KMS-11 (cell line): ENCODE data around the gene AGRP.

Source experiments
- H2AFZ ChIP-seq: fragments of 200-600 bp; sonication (generic); 2 replicates; pipeline ENCODE4 v1.6.1; 2016; ENCODE audit warnings: antibody characterized with exemption, mixed run types, low read depth
- H3K27ac ChIP-seq: fragments of 200-600 bp; sonication (generic); 2 replicates; pipeline ENCODE4 v1.6.1; 2016; ENCODE audit warnings: mild to moderate bottlenecking, mixed run types
- H3K27me3 ChIP-seq: fragments of 200-600 bp; sonication (generic); 2 replicates; pipeline ENCODE4 v1.6.1; 2017; ENCODE audit warnings: mild to moderate bottlenecking, low read depth, mixed run types, moderate library complexity; ENCODE audit not compliant: insufficient read depth
- H3K36me3 ChIP-seq: fragments of 200-600 bp; sonication (generic); 2 replicates; pipeline ENCODE4 v1.6.1; 2017; ENCODE audit warnings: mild to moderate bottlenecking, mixed run types; ENCODE audit not compliant: insufficient read depth
- H3K4me1 ChIP-seq: fragments of 200-600 bp; sonication (generic); 2 replicates; pipeline ENCODE4 v1.6.1; 2016; ENCODE audit warnings: mild to moderate bottlenecking, low read depth, mixed run types; ENCODE audit not compliant: poor library complexity, severe bottlenecking
- H3K4me2 ChIP-seq: fragments of 200-600 bp; sonication (generic); 2 replicates; pipeline ENCODE4 v1.7.0; 2016; ENCODE audit warnings: mild to moderate bottlenecking, mixed run types
- H3K4me3 ChIP-seq: fragments of 200-600 bp; sonication (generic); IDR thresholded peaks from 2 replicates; pipeline ENCODE4 v1.6.1; 2017; ENCODE audit warnings: low read depth, low read length, mixed read lengths; ENCODE audit not compliant: insufficient read depth
- H3K79me2 ChIP-seq: fragments of 200-600 bp; sonication (generic); 2 replicates; pipeline ENCODE4 v1.6.1; 2016; ENCODE audit warnings: low read depth, mixed run types; ENCODE audit not compliant: insufficient read depth
- H3K9ac ChIP-seq: fragments of 200-600 bp; sonication (generic); 2 replicates; pipeline ENCODE4 v1.6.1; 2016; ENCODE audit warnings: mild to moderate bottlenecking, mixed run types
- H4K20me1 ChIP-seq: fragments of 200-600 bp; sonication (generic); 2 replicates; pipeline ENCODE4 v1.6.1; 2016; ENCODE audit warnings: mild to moderate bottlenecking, mixed run types; ENCODE audit not compliant: insufficient read depth
- TF ChIP-seq, protein P1 (sequence below): fragments of 200-600 bp; sonication (generic); conservative IDR thresholded peaks from 2 replicates; pipeline ENCODE4 v1.6.1; 2017; ENCODE audit warnings: low read depth, mild to moderate bottlenecking, antibody characterized with exemption, low read length, moderate library complexity, mixed read lengths

AGRP gene

DNA sequence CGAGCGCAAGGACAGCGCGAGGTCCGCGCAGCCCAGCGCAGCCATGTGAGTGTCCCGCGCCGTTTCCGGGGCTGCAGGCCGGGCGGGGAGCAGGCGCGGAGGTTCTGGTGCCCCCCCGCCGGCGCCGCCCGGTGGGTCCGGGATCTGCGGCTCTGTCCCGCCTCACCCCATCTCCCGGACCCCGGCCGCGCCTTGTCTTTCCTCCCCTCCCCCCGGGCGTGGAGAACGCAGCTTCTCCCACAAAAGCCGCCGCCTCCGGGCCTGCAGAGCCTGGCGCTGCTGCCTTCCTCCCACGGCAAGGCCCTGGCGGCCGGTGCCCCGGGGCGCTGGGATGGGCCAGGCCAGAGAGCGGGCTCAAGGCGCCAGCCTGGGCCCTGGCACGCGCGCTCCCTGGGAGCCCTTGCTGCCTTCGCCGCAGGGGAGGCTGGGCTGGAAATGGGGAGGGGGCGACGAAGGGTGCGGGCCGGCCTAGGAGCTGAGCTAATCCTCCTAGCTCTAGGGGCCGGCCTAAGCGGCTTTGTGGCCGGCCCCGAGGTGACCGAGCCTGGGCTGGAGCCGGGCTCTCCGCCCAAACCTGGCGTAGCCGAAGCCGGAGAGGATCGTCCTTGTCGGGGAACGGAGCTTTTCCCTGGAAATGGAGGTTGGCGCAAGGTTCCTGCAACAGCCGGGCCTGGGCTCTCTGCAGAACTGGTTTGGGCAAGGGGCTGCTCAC, 45.7 kb upstream of the AGRP start:
- TF ChIP-seq, protein P1, sequence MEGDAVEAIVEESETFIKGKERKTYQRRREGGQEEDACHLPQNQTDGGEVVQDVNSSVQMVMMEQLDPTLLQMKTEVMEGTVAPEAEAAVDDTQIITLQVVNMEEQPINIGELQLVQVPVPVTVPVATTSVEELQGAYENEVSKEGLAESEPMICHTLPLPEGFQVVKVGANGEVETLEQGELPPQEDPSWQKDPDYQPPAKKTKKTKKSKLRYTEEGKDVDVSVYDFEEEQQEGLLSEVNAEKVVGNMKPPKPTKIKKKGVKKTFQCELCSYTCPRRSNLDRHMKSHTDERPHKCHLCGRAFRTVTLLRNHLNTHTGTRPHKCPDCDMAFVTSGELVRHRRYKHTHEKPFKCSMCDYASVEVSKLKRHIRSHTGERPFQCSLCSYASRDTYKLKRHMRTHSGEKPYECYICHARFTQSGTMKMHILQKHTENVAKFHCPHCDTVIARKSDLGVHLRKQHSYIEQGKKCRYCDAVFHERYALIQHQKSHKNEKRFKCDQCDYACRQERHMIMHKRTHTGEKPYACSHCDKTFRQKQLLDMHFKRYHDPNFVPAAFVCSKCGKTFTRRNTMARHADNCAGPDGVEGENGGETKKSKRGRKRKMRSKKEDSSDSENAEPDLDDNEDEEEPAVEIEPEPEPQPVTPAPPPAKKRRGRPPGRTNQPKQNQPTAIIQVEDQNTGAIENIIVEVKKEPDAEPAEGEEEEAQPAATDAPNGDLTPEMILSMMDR: no peak
- no peaks in the 10 kb centered on the region for H3K79me2 ChIP-seq
- H3K4me3 ChIP-seq: no peak overlapping the region
- H3K27ac ChIP-seq: no peak overlapping the region
- H3K4me1 ChIP-seq: peaks cover 13% of the 10 kb centered on the region
- H3K4me2 ChIP-seq: peak overlapping the region; percentile 97
- H3K36me3 ChIP-seq: no peaks in the 10 kb centered on the region
- no peaks in the 10 kb centered on the region for H4K20me1 ChIP-seq
- no peaks in the 10 kb centered on the region for H3K27me3 ChIP-seq
- H3K9ac ChIP-seq: peak overlapping the region; percentile 52; the same call in 1 of the 2 replicates
- peak overlapping the region; percentile 85 for H2AFZ ChIP-seq

DNA sequence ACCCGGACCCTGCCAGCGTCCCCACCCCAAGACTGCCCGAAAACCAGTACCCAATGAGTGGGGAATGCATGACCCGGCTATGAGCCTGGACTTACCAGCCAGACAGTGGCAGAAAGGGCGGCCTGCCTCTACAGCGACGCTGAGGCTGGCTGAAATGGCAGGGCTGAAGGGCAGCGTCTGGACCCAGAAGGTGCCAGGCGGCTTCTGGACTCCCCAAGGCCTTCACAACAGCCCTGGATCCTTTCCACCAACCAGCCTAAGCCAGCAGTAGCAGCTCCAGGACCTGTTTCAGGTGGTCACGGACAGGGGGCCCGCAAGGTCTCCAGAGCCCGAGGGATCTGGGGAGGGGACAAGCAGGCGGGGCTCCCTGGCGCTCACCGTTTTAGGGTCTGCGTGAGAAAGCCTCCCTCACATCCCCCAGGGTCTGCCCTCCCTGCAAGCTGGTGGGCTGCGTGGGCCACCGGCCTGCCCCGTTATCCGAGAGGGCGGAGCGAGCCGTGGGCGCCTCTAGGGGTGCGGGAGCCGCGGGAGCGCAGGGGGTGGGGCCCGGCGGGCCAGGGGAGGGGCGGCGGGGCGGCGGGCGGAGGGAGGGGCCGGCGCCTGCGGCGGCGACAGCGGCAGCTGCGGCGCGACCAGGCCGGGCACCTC, 45.0 kb upstream of the AGRP start, which contains the start of gene RIPOR1:
RIPOR1 (plus strand) TSS at position 608 of the 648 bp plus-strand sequence. CDS start 9,618 bp downstream, outside the sequence.
- Histone ChIP-seq H3K9ac (peak within 1 kb of the TSS; percentile 52; the same call in 1 of the 2 replicates), H4K20me1 (no peaks in the 10 kb centered on the region), H3K4me1 (peaks cover 13% of the 10 kb centered on the region), H3K36me3 (no peaks in the 10 kb centered on the region), H3K4me3 (no peak within 1 kb of the TSS), H3K79me2 (no peaks in the 10 kb centered on the region), H3K27me3 (no peaks in the 10 kb centered on the region), H3K4me2 (peak within 1 kb of the TSS; percentile 97), H2AFZ (peak within 1 kb of the TSS; percentile 85), H3K27ac (no peak within 1 kb of the TSS)
- TF ChIP-seq, protein P1: no peak

DNA sequence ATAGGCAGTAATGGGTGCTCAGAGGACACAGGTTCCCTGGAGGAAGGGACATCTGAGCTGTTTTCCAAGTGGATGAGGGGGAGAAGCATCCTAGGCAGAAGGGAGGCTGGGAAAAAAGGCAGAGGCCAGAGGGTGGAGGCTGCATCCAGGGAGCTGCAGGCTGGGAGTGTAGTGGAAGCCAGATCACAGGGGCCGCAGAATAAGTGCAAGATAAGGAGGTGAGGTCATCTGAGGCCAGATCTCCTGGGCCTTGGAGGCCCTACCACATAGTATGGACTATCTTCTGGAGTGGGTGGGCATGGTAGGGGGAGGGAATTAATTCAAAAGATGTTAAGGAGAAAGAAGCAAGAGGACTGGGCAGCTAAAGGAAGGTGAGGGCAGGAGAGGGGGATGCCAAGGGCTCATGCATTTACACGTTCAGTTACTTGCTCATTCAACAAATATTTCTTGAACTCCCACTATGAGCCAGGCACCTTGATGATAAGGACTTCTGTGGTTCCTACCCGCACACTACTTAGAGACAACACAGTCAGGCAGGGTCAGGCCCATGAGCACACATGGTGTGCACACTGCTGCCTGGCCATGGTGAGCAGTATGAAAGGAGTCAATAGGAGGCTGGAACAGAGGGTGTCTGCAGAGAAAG, 42.9 kb upstream of the AGRP start:
- Histone ChIP-seq H3K4me1 (peaks cover 12% of the 10 kb centered on the region), H2AFZ (no peak overlapping the region), H4K20me1 (no peaks in the 10 kb centered on the region), H3K4me3 (no peak overlapping the region), H3K27me3 (no peaks in the 10 kb centered on the region), H3K79me2 (no peaks in the 10 kb centered on the region), H3K36me3 (no peaks in the 10 kb centered on the region), H3K27ac (no peak overlapping the region), H3K4me2 (no peak overlapping the region), H3K9ac (no peak overlapping the region)
- TF ChIP-seq, protein P1: no peak

DNA sequence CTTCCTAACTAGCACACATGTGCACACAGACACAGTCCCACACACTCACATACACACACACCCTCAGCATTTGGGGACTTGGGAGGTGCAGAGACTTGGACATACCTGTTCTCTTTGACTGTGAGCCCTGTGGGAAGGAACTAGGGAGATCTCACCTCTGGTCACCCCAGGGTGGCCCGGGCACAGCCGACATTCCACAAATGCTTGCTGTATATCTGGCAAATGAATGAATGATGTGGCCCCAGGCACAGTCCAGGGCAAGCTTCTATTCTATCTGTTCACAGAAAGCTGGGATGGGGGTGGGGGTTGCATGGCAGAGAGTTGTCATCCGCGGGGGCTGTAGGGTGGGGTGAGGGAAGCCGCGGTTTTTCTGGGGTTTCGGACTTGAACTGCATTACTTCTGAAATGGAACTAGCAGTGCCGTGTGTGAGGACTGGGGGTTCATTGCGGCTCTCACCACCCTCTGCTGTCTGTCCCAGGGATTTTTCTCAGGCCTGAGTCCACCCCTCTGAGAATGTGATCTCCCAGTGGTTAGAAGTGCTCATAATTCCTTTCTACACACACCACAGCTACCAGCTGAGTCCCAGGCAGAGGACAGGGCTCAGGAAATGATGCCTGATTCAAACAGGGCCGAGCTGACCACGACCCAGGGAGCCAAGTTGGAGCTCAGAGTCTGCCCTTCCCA, 42.0 kb upstream of the AGRP start:
- H2AFZ ChIP-seq: no peak overlapping the region
- H3K27me3 ChIP-seq: no peaks in the 10 kb centered on the region
- no peaks in the 10 kb centered on the region for H3K79me2 ChIP-seq
- no peaks in the 10 kb centered on the region for H3K36me3 ChIP-seq
- no peak overlapping the region for H3K4me2 ChIP-seq
- no peak overlapping the region for H3K9ac ChIP-seq
- H3K4me1 ChIP-seq: peaks cover 10% of the 10 kb centered on the region
- TF ChIP-seq, protein P1: no peak
- H3K27ac ChIP-seq: no peak overlapping the region
- no peak overlapping the region for H3K4me3 ChIP-seq
- H4K20me1 ChIP-seq: no peaks in the 10 kb centered on the region
